Ovary (tissue), 3 donors: ENCODE results near the gene ZBTB9.

Source experiments
- CTCF ChIP-seq, 3 donors: fragments of 450-650 bp in 2 of 3; fragments of 200-600 bp in 1 of 3; IDR thresholded peaks; one replicate each; pipeline versions ENCODE4 v1.5.1 to v1.8.0; 2016 to 2022; ENCODE audit warnings: antibody characterized with exemption in 3 of 3, mild to moderate bottlenecking in 1 of 3
- POLR2A ChIP-seq: fragments of 450-650 bp; IDR thresholded peaks from one replicate; pipeline ENCODE4 v1.6.1; 2017; ENCODE audit warnings: antibody characterized with exemption, mild to moderate bottlenecking, moderate library complexity
- donor health status: DM: no; HTN: no; CAD: no.

- no peak for TF ChIP-seq CTCF (IDR thresholded peaks at IDR 0.05)
- no peak for TF ChIP-seq POLR2A
Observed at GRCh38 chr6:33404884-33405283, 49.5 kb upstream of the ZBTB9 start.
